GM18951 (cell line): ENCODE data around the gene NR1I3.

Experiments
- POLR2A ChIP-seq: IDR thresholded peaks from 4 replicates; pipeline ENCODE4 v1.6.1; 2011; ENCODE audit warnings: mild to moderate bottlenecking; ENCODE audit not compliant: insufficient read length, insufficient read depth; ENCODE audit errors: extremely low read depth
- in situ Hi-C: fragments of 300-500 bp; cut with MboI; formaldehyde crosslinking; loops from one replicate; pipeline ENCODE4 v1.12.0; 2022; ENCODE audit warnings: low sequenced_read_pairs, mixed read lengths, inconsistent platforms; ENCODE audit not compliant: unreplicated experiment

NR1I3 gene

GRCh38 chr1:161200421-161200991 is 37.5 kb downstream of the NR1I3 start:
- no peak for TF ChIP-seq POLR2A
- in situ Hi-C loops = no loop called here

- in situ Hi-C loops = no loop called here
- no peak for TF ChIP-seq POLR2A
Observed at GRCh38 chr1:161199506-161200139, 38.4 kb downstream of the NR1I3 start.

GRCh38 chr1:161198897-161199431 is 39.0 kb downstream of the NR1I3 start, which contains the start of gene ADAMTS4:
Gene ADAMTS4, minus strand, starts transcription at chr1:161199054. Its CDS starts 427 bp downstream, at chr1:161198627.
- TF ChIP-seq POLR2A = no peak
- in situ Hi-C loops = no loop called here

DNA sequence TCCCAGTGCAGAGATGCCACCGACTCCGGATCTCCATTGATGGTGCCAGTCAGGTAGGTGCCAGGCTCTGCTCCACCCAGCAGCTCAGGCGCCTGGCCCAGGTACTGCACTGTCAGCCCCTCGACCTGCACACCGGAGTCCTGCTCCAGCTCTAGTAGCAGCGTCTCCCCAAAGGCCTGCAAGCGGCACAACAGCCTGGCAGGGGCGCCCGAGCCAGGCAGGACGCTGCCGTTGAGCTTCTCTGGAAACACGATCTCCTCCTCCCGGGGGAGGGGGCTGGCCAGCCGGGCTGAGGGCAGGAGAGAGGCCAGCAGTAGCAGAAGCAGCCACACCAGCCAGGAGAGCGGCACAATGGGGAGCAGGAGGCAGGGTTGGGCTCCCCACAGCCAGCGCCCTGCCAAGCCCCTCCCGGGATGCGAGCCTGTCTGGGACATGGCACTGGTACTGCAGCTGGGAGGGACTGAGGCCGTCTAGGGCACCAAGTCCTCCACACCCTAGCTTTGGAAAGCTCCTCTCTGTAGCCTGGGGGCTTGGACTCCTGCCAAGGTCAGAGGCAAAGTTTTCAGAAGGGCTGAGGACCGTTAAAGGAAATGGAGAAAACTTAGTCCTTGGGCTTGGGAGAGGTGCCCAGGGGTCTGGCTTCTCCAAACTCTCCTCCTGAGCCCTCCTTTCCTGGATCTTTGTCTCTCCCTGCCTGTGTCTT is 39.7 kb downstream of the NR1I3 start:
- in situ Hi-C loops = no loop called here

GRCh38 chr1:161197560-161198193 is 40.3 kb downstream of the NR1I3 start:
- TF ChIP-seq POLR2A = no peak

More for the DNA sequence above, 39.7 kb downstream of the NR1I3 start:
- no peak for TF ChIP-seq POLR2A

GRCh38 chr1:161196521-161197451 is 41.2 kb downstream of the NR1I3 start:
- in situ Hi-C loops = no loop called here
- no peak for TF ChIP-seq POLR2A

More at GRCh38 chr1:161197560-161198193, 40.3 kb downstream of the NR1I3 start:
- in situ Hi-C loops = no loop called here

DNA sequence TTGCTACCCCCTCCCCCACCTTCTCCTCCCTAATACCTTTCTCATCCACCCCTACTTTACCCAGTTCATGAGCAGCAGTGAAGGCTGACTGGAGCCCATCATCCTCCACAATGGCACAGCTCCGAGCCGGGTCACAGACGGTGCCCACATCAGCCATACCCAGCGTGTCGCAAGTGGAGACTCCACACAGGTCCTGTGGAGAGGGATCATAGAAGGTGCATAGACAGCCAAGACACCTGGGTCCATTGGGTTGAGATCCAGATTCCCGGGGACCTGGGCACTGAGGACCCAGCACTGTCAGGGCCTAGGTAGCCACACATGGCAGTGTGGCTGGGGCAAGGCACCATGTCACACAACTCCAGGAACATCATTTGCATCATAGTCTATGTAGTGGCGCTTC is 41.9 kb downstream of the NR1I3 start:
- in situ Hi-C loops = no loop called here
- no peak for TF ChIP-seq POLR2A

DNA sequence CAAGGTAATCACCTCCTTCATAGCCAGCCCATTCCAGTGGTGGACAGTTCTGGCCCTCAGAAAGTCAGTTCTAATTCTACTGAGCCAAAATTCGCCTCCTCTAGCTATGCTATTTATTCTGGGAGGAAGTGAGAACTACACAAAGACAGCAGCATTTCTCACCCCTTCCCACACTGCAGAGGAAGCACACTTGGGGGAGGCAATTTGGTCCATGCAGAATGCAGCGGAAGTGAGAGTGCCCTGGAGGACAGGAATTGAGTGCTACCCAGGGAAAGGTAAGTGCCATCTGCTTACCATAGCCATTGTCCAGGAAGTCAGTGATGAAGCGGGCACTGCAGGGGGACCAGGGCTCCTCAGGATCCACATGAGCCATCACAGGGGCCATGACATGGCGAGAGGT is 42.8 kb downstream of the NR1I3 start:
- in situ Hi-C loops = no loop called here
- no peak for TF ChIP-seq POLR2A

- TF ChIP-seq POLR2A = no peak
- in situ Hi-C loops = no loop called here
Observed at GRCh38 chr1:161193561-161194235, 44.3 kb downstream of the NR1I3 start.

GRCh38 chr1:161192476-161193465 is 45.2 kb downstream of the NR1I3 start:
- in situ Hi-C loops = no loop called here
- TF ChIP-seq POLR2A = no peak

DNA sequence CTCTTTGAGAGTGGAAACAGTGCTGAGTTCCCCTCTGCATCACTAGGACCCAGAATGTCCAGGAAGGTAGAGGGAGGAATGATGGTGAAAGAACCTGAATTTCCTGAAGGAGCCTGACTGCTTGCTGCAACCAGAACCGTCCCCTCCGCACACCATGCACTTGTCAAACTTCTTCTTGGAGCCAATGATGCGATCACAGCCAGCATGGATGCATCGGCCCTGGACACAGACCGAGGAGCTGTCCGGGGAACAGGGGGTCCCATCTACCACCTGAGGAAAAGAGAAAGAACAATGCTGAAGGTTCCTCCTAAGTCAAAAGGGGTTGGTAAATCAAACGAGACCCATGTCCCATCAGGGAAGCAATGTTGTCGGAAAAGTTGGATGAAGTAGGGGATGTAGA is 46.0 kb downstream of the NR1I3 start:
- in situ Hi-C loops = no loop called here
- TF ChIP-seq POLR2A = no peak
